Smooth muscle cell (in vitro differentiated cells): ENCODE measurements around the gene PLCL1. TPM values are rescaled to one million over a fixed set of nuclear protein-coding genes. Genes with fewer than 3 reads are reported as not detected.

Experiments used
- DNase-seq: peaks from one replicate; lab custom pipeline; 2025; ENCODE audit not compliant: unreplicated experiment; lab: John Stamatoyannopoulos, UW
- H2AFZ ChIP-seq: fragments of 200-600 bp; sonication (generic); 2 replicates; pipeline ENCODE4 v1.6.0; 2016; ENCODE audit warnings: antibody characterized with exemption, low read depth, mild to moderate bottlenecking
- H3F3A ChIP-seq: fragments of 200-600 bp; sonication (generic); 2 replicates; pipeline ENCODE4 v1.6.0; 2017; ENCODE audit warnings: antibody characterized with exemption, low read depth
- H3K27ac ChIP-seq: fragments of 200-600 bp; sonication (generic); 2 replicates; pipeline ENCODE4 v1.5.1; 2016; ENCODE audit warnings: low read depth, mild to moderate bottlenecking
- H3K27me3 ChIP-seq: fragments of 200-600 bp; sonication (generic); 2 replicates; pipeline ENCODE4 v1.6.1; 2016; ENCODE audit warnings: low read depth, mild to moderate bottlenecking
- H3K36me3 ChIP-seq: fragments of 200-600 bp; sonication (generic); 2 replicates; pipeline ENCODE4 v1.5.1; 2016; ENCODE audit warnings: low read depth
- H3K4me1 ChIP-seq: fragments of 200-600 bp; sonication (generic); 2 replicates; pipeline ENCODE4 v1.5.1; 2016; ENCODE audit warnings: low read depth
- H3K4me2 ChIP-seq: fragments of 200-600 bp; sonication (generic); 2 replicates; pipeline ENCODE4 v1.6.0; 2016; ENCODE audit warnings: mild to moderate bottlenecking
- H3K4me3 ChIP-seq: fragments of 200-600 bp; sonication (generic); 2 replicates; pipeline ENCODE4 v1.5.1; 2016; ENCODE audit warnings: mild to moderate bottlenecking
- H3K79me2 ChIP-seq: fragments of 200-600 bp; sonication (generic); 2 replicates; pipeline ENCODE4 v1.6.0; 2016; ENCODE audit warnings: low read depth, mild to moderate bottlenecking
- H3K9ac ChIP-seq: fragments of 200-600 bp; sonication (generic); 2 replicates; pipeline ENCODE4 v1.6.0; 2016; ENCODE audit warnings: low read depth
- H3K9me3 ChIP-seq: fragments of 200-600 bp; sonication (generic); replicated peaks from 2 replicates; pipeline ENCODE4 v1.5.1; 2016; ENCODE audit warnings: low read depth
- H4K20me1 ChIP-seq: fragments of 200-600 bp; sonication (generic); 2 replicates; pipeline ENCODE4 v1.6.0; 2016; ENCODE audit warnings: low read depth
- WGBS: methylation state at CpG from one replicate; pipeline ENCODE4 v1.1.7; 2016; ENCODE audit warnings: low lambda C conversion rate; 5-methylcytosine and 5-hydroxymethylcytosine counted together
- polyA plus RNA-seq: library from polyadenylated mRNA; unstranded; fragments of >200 nt; fragmentation: Nextera tagmentation; extraction: Ambion mirVana; gene quantifications from 2 replicates; pipeline ENCODE4 v1.2.1, GENCODE V29; 2016
- total RNA-seq: library from RNA; depleted of rRNA; stranded (reverse); fragments of >200 nt; gene quantifications from 2 replicates; pipeline ENCODE4 v1.2.3, GENCODE V29; 2014
- TF ChIP-seq, protein P1 (sequence below): fragments of 200-600 bp; sonication (generic); IDR thresholded peaks from 2 replicates; pipeline ENCODE4 v1.5.1; 2017; ENCODE audit warnings: borderline replicate concordance, mild to moderate bottlenecking, antibody characterized with exemption; ENCODE audit not compliant: insufficient read depth, poor library complexity, severe bottlenecking

PLCL1 gene
- total and polyA plus RNA-seq, 2 experiments from 2014 or later, result 0.87 to 1.3 TPM

DNA sequence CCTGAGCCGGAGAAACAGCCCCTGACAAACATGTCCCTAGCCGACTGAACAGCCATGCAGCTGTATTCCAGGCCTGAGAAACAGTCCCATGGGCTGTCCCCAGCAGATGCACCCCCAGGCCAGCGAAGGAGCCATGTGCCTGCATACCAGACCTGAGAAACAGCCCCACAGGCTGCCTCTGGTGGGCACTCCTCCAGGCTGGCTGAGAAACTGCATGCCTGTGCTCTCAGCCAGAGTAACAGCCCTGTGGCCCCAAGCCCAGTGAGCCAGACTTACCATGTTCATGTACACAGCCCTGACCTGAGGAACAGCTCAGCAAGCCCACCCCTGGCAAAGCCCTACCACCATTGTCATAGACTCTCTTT, 44.1 kb upstream of the PLCL1 start:
- DNase-seq, result no peak
- Histone ChIP-seq H3K79me2 (no peaks in the 10 kb centered on the region), H3K9ac (no peak overlapping the region), H3K4me2 (no peak overlapping the region), H3K27me3 (no peaks in the 10 kb centered on the region), H3K27ac (no peak overlapping the region), H2AFZ (no peak overlapping the region), H4K20me1 (no peaks in the 10 kb centered on the region), H3F3A (no peaks in the 10 kb centered on the region), H3K4me3 (no peak overlapping the region), H3K36me3 (no peaks in the 10 kb centered on the region), H3K9me3 (peaks cover 7% of the 10 kb centered on the region), H3K4me1 (no peaks in the 10 kb centered on the region)
- 85% methylated on average over 3 of the region's 3 CpGs for WGBS
- TF ChIP-seq, protein P1, sequence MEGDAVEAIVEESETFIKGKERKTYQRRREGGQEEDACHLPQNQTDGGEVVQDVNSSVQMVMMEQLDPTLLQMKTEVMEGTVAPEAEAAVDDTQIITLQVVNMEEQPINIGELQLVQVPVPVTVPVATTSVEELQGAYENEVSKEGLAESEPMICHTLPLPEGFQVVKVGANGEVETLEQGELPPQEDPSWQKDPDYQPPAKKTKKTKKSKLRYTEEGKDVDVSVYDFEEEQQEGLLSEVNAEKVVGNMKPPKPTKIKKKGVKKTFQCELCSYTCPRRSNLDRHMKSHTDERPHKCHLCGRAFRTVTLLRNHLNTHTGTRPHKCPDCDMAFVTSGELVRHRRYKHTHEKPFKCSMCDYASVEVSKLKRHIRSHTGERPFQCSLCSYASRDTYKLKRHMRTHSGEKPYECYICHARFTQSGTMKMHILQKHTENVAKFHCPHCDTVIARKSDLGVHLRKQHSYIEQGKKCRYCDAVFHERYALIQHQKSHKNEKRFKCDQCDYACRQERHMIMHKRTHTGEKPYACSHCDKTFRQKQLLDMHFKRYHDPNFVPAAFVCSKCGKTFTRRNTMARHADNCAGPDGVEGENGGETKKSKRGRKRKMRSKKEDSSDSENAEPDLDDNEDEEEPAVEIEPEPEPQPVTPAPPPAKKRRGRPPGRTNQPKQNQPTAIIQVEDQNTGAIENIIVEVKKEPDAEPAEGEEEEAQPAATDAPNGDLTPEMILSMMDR, result no peak

- Histone ChIP-seq H2AFZ (no peak overlapping the region), H3K27me3 (no peaks in the 10 kb centered on the region), H3K4me1 (no peaks in the 10 kb centered on the region), H3K27ac (no peak overlapping the region), H3F3A (no peaks in the 10 kb centered on the region), H4K20me1 (no peaks in the 10 kb centered on the region), H3K4me2 (no peak overlapping the region), H3K4me3 (no peak overlapping the region), H3K36me3 (no peaks in the 10 kb centered on the region), H3K9me3 (no peaks in the 10 kb centered on the region), H3K79me2 (no peaks in the 10 kb centered on the region), H3K9ac (no peak overlapping the region)
- TF ChIP-seq, protein P1, result peak; percentile 82
- WGBS, result 24% methylated on average over 4 of the region's 4 CpGs
- DNase-seq, result no peak
Measured at GRCh38 chr2:197777823-197778407, 26.5 kb upstream of the PLCL1 start.

- no peak overlapping the region for H3K4me3 ChIP-seq
- H4K20me1 ChIP-seq, result no peaks in the 10 kb centered on the region
- no peak for DNase-seq
- TF ChIP-seq, protein P1, result no peak
- no peaks in the 10 kb centered on the region for H3F3A ChIP-seq
- peaks cover 6% of the 10 kb centered on the region for H3K27me3 ChIP-seq
- no peaks in the 10 kb centered on the region for H3K36me3 ChIP-seq
- no peaks in the 10 kb centered on the region for H3K4me1 ChIP-seq
- H3K4me2 ChIP-seq, result no peak overlapping the region
- no peak overlapping the region for H3K27ac ChIP-seq
- no peak overlapping the region for H2AFZ ChIP-seq
- no peaks in the 10 kb centered on the region for H3K79me2 ChIP-seq
- H3K9ac ChIP-seq, result no peak overlapping the region
- H3K9me3 ChIP-seq, result no peaks in the 10 kb centered on the region
Measured at GRCh38 chr2:197779261-197779660, 25.1 kb upstream of the PLCL1 start.

GRCh38 chr2:197782126-197782525, 22.3 kb upstream of the PLCL1 start:
- no peaks in the 10 kb centered on the region for H3F3A ChIP-seq
- H3K9ac ChIP-seq, result no peak overlapping the region
- H3K9me3 ChIP-seq, result no peaks in the 10 kb centered on the region
- H3K4me2 ChIP-seq, result no peak overlapping the region
- H3K79me2 ChIP-seq, result no peaks in the 10 kb centered on the region
- no peaks in the 10 kb centered on the region for H4K20me1 ChIP-seq
- H3K36me3 ChIP-seq, result no peaks in the 10 kb centered on the region
- 47% methylated on average over 1 of the region's 1 CpG for WGBS
- peaks cover 27% of the 10 kb centered on the region for H3K27me3 ChIP-seq
- no peak overlapping the region for H2AFZ ChIP-seq
- H3K4me3 ChIP-seq, result no peak overlapping the region
- no peak for DNase-seq
- H3K4me1 ChIP-seq, result peaks cover 7% of the 10 kb centered on the region
- TF ChIP-seq, protein P1, result no peak
- H3K27ac ChIP-seq, result no peak overlapping the region
